Activated naive CD4-positive, alpha-beta T cell treated with anti-CD3 and anti-CD28 coated beads for 36 hours (primary cell): ENCODE data around the gene ZNF747. TPM values are rescaled to one million over a fixed set of nuclear protein-coding genes. Genes with fewer than 3 reads are reported as not detected.

Experiments used
- CTCF ChIA-PET: fragments of 350-600 bp; sonication (Branson Sonifier 250); formaldehyde crosslinking; loops from one replicate; lab custom pipeline; 2021; ENCODE audit warnings: antibody characterized with exemption; lab: Charles Lee
- DNase-seq: peaks from one replicate; pipeline ENCODE4 v3.0.0-alpha.2; 2020
- H3K27ac Mint-ChIP-seq: one replicate; pipeline ENCODE4 v1.8.0; 2021; ENCODE audit warnings: mild to moderate bottlenecking, mixed read lengths
- H3K27me3 Mint-ChIP-seq: one replicate; pipeline ENCODE4 v1.8.0; 2021; ENCODE audit warnings: low read depth, mixed read lengths
- H3K36me3 Mint-ChIP-seq: one replicate; pipeline ENCODE4 v1.8.0; 2021; ENCODE audit warnings: low read depth, mixed read lengths
- H3K4me1 Mint-ChIP-seq: one replicate; pipeline ENCODE4 v1.8.0; 2021; ENCODE audit warnings: low read depth, mixed read lengths
- H3K4me3 Mint-ChIP-seq: one replicate; pipeline ENCODE4 v1.8.0; 2021; ENCODE audit warnings: mild to moderate bottlenecking, moderate library complexity, mixed read lengths
- H3K9me3 Mint-ChIP-seq: one replicate; pipeline ENCODE4 v1.8.0; 2021; ENCODE audit warnings: mixed read lengths
- intact Hi-C: fragments of 100-400 bp; cut with micrococcal nuclease; formaldehyde crosslinking; loops from one replicate; pipeline ENCODE4 v1.15.1; 2023
- total RNA-seq, 2 experiments: library from RNA; stranded (reverse); gene quantifications; one replicate each; pipeline ENCODE4 v1.2.3, GENCODE V29; 2021

Gene ZNF747
- total RNA-seq, 2 experiments from 2014 or later, result 5.1 to 6.1 TPM

DNA sequence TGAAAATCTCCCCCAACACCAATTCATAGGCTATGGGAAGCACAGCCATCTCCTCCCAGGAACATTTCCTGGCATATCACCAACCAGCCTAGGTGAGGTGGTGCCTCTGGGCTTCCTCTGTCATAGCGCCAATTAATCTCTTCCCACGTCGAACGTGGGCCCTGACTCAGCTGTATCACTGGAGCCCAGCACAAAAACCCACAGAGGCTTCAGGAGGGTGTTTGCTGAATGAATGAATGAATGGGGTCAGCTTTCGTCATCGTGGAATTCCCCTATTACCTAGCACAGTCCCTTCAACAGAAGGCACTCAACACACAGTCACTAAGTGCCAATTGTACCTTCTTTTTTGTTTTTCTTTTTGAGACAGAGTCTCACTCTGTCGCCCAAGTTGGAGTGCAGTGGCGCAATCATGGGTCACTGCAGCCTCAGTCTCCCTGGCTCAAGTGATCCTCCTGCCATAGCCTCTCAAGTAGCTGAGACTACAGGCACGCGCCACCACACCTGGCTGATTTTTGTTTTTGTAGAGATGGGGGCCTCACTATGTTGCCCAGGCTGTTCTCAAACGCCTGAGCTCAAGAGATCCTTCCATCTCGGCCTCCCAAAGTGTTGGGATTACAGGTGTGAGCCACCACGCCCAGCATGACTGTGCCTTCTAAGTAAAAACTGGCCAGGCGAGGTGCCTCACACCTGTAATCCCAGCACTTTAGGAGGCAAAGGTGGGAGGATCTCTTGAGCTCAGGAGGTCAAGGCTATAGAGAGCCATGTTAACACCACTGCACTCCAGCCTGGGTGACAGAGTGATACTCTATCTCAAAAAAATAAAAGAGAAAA is 32.7 kb upstream of the ZNF747 start:
- intact Hi-C loops, result no loop called here
- CTCF ChIA-PET, result interaction anchor here (1.3 to 1.8 kb wide), 4 partner anchors 9 to 117 kb away, joined by 4 to 11 read pairs (median 6); partner anchors contain the start of gene ZNF764
- peak overlapping the region; percentile 96 for H3K27ac Mint-ChIP-seq
- peaks cover 44% of the 10 kb centered on the region for H3K4me1 Mint-ChIP-seq
- H3K36me3 Mint-ChIP-seq, result no peaks in the 10 kb centered on the region
- H3K4me3 Mint-ChIP-seq, result peak overlapping the region; percentile 34
- H3K27me3 Mint-ChIP-seq, result no peaks in the 10 kb centered on the region
- peak; percentile 81 for DNase-seq
- no peaks in the 10 kb centered on the region for H3K9me3 Mint-ChIP-seq

DNA sequence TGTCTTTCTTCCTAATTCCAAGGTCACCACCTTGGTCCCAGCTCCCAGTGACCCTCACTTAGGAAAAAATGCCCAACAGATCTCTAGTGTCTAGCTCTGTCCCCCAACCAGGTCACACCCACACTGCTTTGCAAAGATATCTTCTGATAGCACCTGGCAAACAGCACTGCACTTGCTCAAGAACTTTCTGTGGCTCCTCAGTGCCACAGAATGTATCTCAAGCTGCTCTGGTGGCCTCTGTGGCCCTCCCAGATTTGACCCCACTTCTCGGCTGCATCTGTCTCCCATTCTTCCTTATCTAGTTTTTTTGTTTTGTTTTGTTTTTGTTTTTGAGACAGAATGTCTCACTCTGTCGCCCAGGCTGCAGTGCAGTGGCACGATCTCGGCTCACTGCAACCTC is 31.9 kb upstream of the ZNF747 start:
- no peak overlapping the region for H3K4me3 Mint-ChIP-seq

GRCh38 chr16:30565984-30566383 is 31.3 kb upstream of the ZNF747 start:
- peaks cover 42% of the 10 kb centered on the region for H3K4me1 Mint-ChIP-seq
- peak overlapping the region; percentile 6 for H3K27ac Mint-ChIP-seq
- no peaks in the 10 kb centered on the region for H3K36me3 Mint-ChIP-seq
- no peak for DNase-seq
- no peaks in the 10 kb centered on the region for H3K27me3 Mint-ChIP-seq
- CTCF ChIA-PET, result interaction anchor here (1.2 to 1.3 kb wide), 2 partner anchors 30 to 32 kb away, joined by 6 read pairs; no protein-coding TSS in a partner anchor
- intact Hi-C loops, result no loop called here
- no peak overlapping the region for H3K4me3 Mint-ChIP-seq
- no peaks in the 10 kb centered on the region for H3K9me3 Mint-ChIP-seq

More for the DNA sequence above, 31.9 kb upstream of the ZNF747 start:
- Mint-ChIP-seq H3K36me3 (no peaks in the 10 kb centered on the region), H3K9me3 (no peaks in the 10 kb centered on the region), H3K4me1 (peaks cover 40% of the 10 kb centered on the region), H3K27me3 (no peaks in the 10 kb centered on the region), H3K27ac (peak overlapping the region; percentile 96)
- intact Hi-C loops, result no loop called here
- no peak for DNase-seq
- CTCF ChIA-PET, result interaction anchor here (1.2 to 1.3 kb wide), 3 partner anchors 31 to 117 kb away, joined by 6 to 7 read pairs (median 6); no protein-coding TSS in a partner anchor

GRCh38 chr16:30565526-30565925 is 30.9 kb upstream of the ZNF747 start:
- H3K9me3 Mint-ChIP-seq, result no peaks in the 10 kb centered on the region
- H3K36me3 Mint-ChIP-seq, result no peaks in the 10 kb centered on the region
- no peak overlapping the region for H3K27ac Mint-ChIP-seq
- DNase-seq, result no peak
- no peak overlapping the region for H3K4me3 Mint-ChIP-seq
- intact Hi-C loops, result no loop called here
- H3K27me3 Mint-ChIP-seq, result no peaks in the 10 kb centered on the region
- peaks cover 40% of the 10 kb centered on the region for H3K4me1 Mint-ChIP-seq
- CTCF ChIA-PET, result interaction anchor here (1.2 to 1.3 kb wide), 2 partner anchors 30 to 33 kb away, joined by 6 read pairs; no protein-coding TSS in a partner anchor

GRCh38 chr16:30562021-30562420 is 27.4 kb upstream of the ZNF747 start:
- intact Hi-C loops, result no loop called here
- no peak for DNase-seq
- Mint-ChIP-seq H3K27me3 (no peaks in the 10 kb centered on the region), H3K36me3 (peaks cover 4% of the 10 kb centered on the region), H3K4me1 (peaks cover 22% of the 10 kb centered on the region), H3K4me3 (peak overlapping the region; percentile 76), H3K27ac (no peak overlapping the region), H3K9me3 (no peaks in the 10 kb centered on the region)
- CTCF ChIA-PET, result interaction anchor here (0.5 to 2.1 kb wide), 3 partner anchors 10 to 85 kb away, joined by 5 to 7 read pairs (median 5); partner anchors contain the start of genes ZNF688 and ZNF747

GRCh38 chr16:30561089-30561816 is 26.6 kb upstream of the ZNF747 start:
- Mint-ChIP-seq H3K36me3 (peaks cover 5% of the 10 kb centered on the region), H3K4me1 (peaks cover 18% of the 10 kb centered on the region), H3K4me3 (peak overlapping the region; percentile 76), H3K27me3 (no peaks in the 10 kb centered on the region), H3K9me3 (no peaks in the 10 kb centered on the region), H3K27ac (peak overlapping the region; percentile 68)
- intact Hi-C loops, result no loop called here
- DNase-seq, result peak; percentile 35
- CTCF ChIA-PET, result interaction anchor here (0.5 to 2.1 kb wide), 5 partner anchors 11 to 712 kb away, joined by 3 to 7 read pairs (median 5); partner anchors contain the start of genes ZNF688 and ZNF747

- no peaks in the 10 kb centered on the region for H3K9me3 Mint-ChIP-seq
- no peak overlapping the region for H3K4me3 Mint-ChIP-seq
- peaks cover 20% of the 10 kb centered on the region for H3K4me1 Mint-ChIP-seq
- intact Hi-C loops, result loop anchor here (2.0 to 10.0 kb wide), 3 partner anchors 25 to 365 kb away; partner anchors contain the start of genes FBXL19, SRCAP and ZNF747
- DNase-seq, result no peak
- H3K27me3 Mint-ChIP-seq, result no peaks in the 10 kb centered on the region
- no peak overlapping the region for H3K27ac Mint-ChIP-seq
- peaks cover 13% of the 10 kb centered on the region for H3K36me3 Mint-ChIP-seq
- CTCF ChIA-PET, result no interaction called here
These were observed 25.0 kb upstream of the ZNF747 start for GRCh38 chr16:30559690-30560089.

DNA sequence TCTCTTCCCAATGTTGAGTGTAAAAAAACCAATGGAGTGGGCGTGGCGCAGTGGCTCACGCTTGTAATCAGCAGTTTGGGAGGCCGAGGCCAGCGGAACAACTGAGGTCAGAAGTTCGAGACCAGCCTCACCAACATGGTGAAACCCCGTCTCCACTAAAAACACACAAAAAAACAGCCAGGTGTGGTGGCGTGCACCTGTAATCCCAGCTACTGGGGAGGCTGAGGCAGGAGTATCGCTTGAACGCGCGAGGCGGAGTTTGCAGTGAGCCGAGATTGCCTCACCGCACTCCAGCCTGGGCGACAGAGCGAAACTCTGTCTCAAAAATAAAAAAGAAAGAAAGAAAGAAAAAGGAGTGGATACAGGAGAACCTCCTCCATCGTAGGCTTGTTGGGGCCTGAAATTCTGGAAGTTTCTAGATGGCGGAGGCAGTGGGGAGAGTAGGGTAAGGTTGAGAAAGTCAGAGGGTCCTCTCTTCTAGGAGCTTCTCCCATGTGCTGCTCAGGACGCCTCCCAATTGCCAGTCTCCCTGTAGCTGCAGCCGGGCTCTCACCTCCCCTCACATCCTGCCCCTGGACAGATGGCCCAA is 24.2 kb upstream of the ZNF747 start:
- CTCF ChIA-PET, result interaction anchor here (0.8 to 2.8 kb wide), 7 partner anchors 9 to 110 kb away, joined by 3 to 17 read pairs (median 4); no protein-coding TSS in a partner anchor
- Mint-ChIP-seq H3K9me3 (no peaks in the 10 kb centered on the region), H3K4me3 (peak overlapping the region; percentile 84), H3K36me3 (peaks cover 19% of the 10 kb centered on the region), H3K27me3 (no peaks in the 10 kb centered on the region), H3K27ac (peak overlapping the region; percentile 90), H3K4me1 (peaks cover 27% of the 10 kb centered on the region)
- DNase-seq, result no peak
- intact Hi-C loops, result loop anchor here (1.0 to 10.0 kb wide), 5 partner anchors 13 to 366 kb away; partner anchors contain the start of genes FBXL19, SRCAP, ZNF747 and ZNF785

- CTCF ChIA-PET, result interaction anchor here (0.8 to 2.8 kb wide), 7 partner anchors 10 to 109 kb away, joined by 3 to 17 read pairs (median 4); no protein-coding TSS in a partner anchor
- Mint-ChIP-seq H3K27me3 (no peaks in the 10 kb centered on the region), H3K9me3 (no peaks in the 10 kb centered on the region), H3K27ac (peak within 1 kb of the TSS; percentile 90), H3K4me1 (peaks cover 34% of the 10 kb centered on the region), H3K36me3 (peaks cover 23% of the 10 kb centered on the region), H3K4me3 (peak within 1 kb of the TSS; percentile 84)
- peak; percentile 99 for DNase-seq
- intact Hi-C loops, result loop anchor here (1.0 to 10.0 kb wide), 5 partner anchors 14 to 367 kb away; partner anchors contain the start of genes FBXL19, SRCAP, ZNF747 and ZNF785
These were observed 23.5 kb upstream of the ZNF747 start, which contains the start of gene ZNF764 for GRCh38 chr16:30557957-30558788. Gene ZNF764, minus strand, starts transcription at chr16:30558374. Its CDS starts 192 bp downstream, at chr16:30558182.

GRCh38 chr16:30557707-30557956 is 23.0 kb upstream of the ZNF747 start:
- Mint-ChIP-seq H3K9me3 (no peaks in the 10 kb centered on the region), H3K36me3 (peaks cover 24% of the 10 kb centered on the region)
- intact Hi-C loops, result loop anchor here (10.0 kb wide), 2 partner anchors 137 to 367 kb away; partner anchors contain the start of genes FBXL19 and SRCAP

GRCh38 chr16:30556125-30556473 is 21.4 kb upstream of the ZNF747 start:
- Mint-ChIP-seq H3K4me3 (peak overlapping the region; percentile 59), H3K27ac (peak overlapping the region; percentile 74), H3K27me3 (no peaks in the 10 kb centered on the region), H3K36me3 (peaks cover 28% of the 10 kb centered on the region), H3K4me1 (peaks cover 51% of the 10 kb centered on the region), H3K9me3 (no peaks in the 10 kb centered on the region)
- CTCF ChIA-PET, result no interaction called here
- intact Hi-C loops, result loop anchor here (10.0 kb wide), 2 partner anchors 139 to 369 kb away; partner anchors contain the start of genes FBXL19 and SRCAP
- DNase-seq, result no peak

More at GRCh38 chr16:30557707-30557956, 23.0 kb upstream of the ZNF747 start:
- no peak for DNase-seq
- Mint-ChIP-seq H3K27me3 (no peaks in the 10 kb centered on the region), H3K4me3 (peak overlapping the region; percentile 84), H3K4me1 (peaks cover 39% of the 10 kb centered on the region), H3K27ac (peak overlapping the region; percentile 90)
- CTCF ChIA-PET, result interaction anchor here (0.7 to 2.8 kb wide), 6 partner anchors 11 to 108 kb away, joined by 3 to 17 read pairs (median 8); no protein-coding TSS in a partner anchor
